CD14-positive monocyte (primary cell): ENCODE results near the gene NDUFA12. TPM values are rescaled to one million over a fixed set of nuclear protein-coding genes. Genes with fewer than 3 reads are reported as not detected.
A peak's percentile ranks its signal among the peaks of the same experiment; 100 is the strongest.
"Not testable (repeated sequence)": the region's sequence is repeated elsewhere in the genome, so short reads cannot be mapped to it uniquely, and the experiment has no call there.

Experiments used
- DNase-seq, 3 donors: peaks; one replicate each; pipeline ENCODE4 v3.0.0-alpha.2; 2011 to 2022
- H2AFZ ChIP-seq: 2 replicates; pipeline ENCODE4 v1.6.0; 2012; ENCODE audit warnings: mild to moderate bottlenecking, low read depth, low read length, inconsistent platforms; ENCODE audit not compliant: insufficient read depth, poor library complexity, severe bottlenecking
- H3K27ac ChIP-seq, 2 donors: 1 replicate in 1 of 2; 2 replicates in 1 of 2; pipeline ENCODE4 v1.5.1; 2012 to 2013; ENCODE audit warnings: low read length in 2 of 2, control low read depth in 1 of 2, inconsistent platforms in 1 of 2, low read depth in 1 of 2, mild to moderate bottlenecking in 1 of 2
- H3K27me3 ChIP-seq, 2 donors: one replicate each; pipeline versions ENCODE4 v1.6.0 to v1.6.1; 2011 to 2013; ENCODE audit warnings: low read length in 2 of 2; ENCODE audit not compliant: control insufficient read depth in 2 of 2, insufficient read depth in 2 of 2
- H3K36me3 ChIP-seq, 2 donors: replicated peaks in 1 of 2; 1 replicate in 1 of 2; 2 replicates in 1 of 2; pipeline versions ENCODE4 v1.5.1 to v1.6.1; 2012 to 2013; ENCODE audit warnings: low read length in 2 of 2, control low read depth in 1 of 2, inconsistent platforms in 1 of 2, mild to moderate bottlenecking in 1 of 2; ENCODE audit not compliant: insufficient read depth in 2 of 2, control insufficient read depth in 1 of 2
- H3K4me1 ChIP-seq, 2 donors: 1 replicate in 1 of 2; 2 replicates in 1 of 2; pipeline versions ENCODE4 v1.5.1 to v1.6.1; 2012 to 2013; ENCODE audit warnings: low read length in 2 of 2, control low read depth in 1 of 2, inconsistent platforms in 1 of 2, mild to moderate bottlenecking in 1 of 2, moderate library complexity in 1 of 2; ENCODE audit not compliant: insufficient read depth in 2 of 2, control insufficient read depth in 1 of 2
- H3K4me2 ChIP-seq: replicated peaks from 2 replicates; pipeline ENCODE3; 2012; ENCODE audit warnings: low read length, moderate library complexity, mild to moderate bottlenecking; ENCODE audit not compliant: poor library complexity, severe bottlenecking; ENCODE audit errors: extremely low read depth
- H3K4me3 ChIP-seq, 3 experiments: fragments of 200-600 bp in 1 of 3; sonication (generic) in 1 of 3; replicated peaks in 1 of 3; 1 replicate in 2 of 3; 2 replicates in 1 of 3; pipeline ENCODE4 v1.5.1; 2011 to 2013; ENCODE audit warnings: low read length in 3 of 3, mild to moderate bottlenecking in 3 of 3, control low read depth in 2 of 3, low read depth in 2 of 3, inconsistent platforms in 1 of 3, moderate library complexity in 1 of 3
- H3K79me2 ChIP-seq: 2 replicates; pipeline ENCODE4 v1.6.0; 2012; ENCODE audit warnings: mild to moderate bottlenecking, control low read depth, inconsistent platforms, low read length, moderate library complexity; ENCODE audit not compliant: insufficient read depth
- H3K9ac ChIP-seq: 2 replicates; pipeline ENCODE4 v1.6.0; 2017; ENCODE audit warnings: low read length, mild to moderate bottlenecking; ENCODE audit not compliant: insufficient read depth, poor library complexity, severe bottlenecking
- H3K9me3 ChIP-seq, 2 donors: replicated peaks in 1 of 2; 1 replicate in 1 of 2; 2 replicates in 1 of 2; pipeline versions ENCODE4 v1.5.1 to v1.6.1; 2012 to 2013; ENCODE audit warnings: low read length in 2 of 2, control low read depth in 1 of 2; ENCODE audit not compliant: control insufficient read depth in 1 of 2, insufficient read depth in 1 of 2
- H4K20me1 ChIP-seq: 2 replicates; pipeline ENCODE4 v1.6.0; 2012; ENCODE audit warnings: mild to moderate bottlenecking, low read length, control low read depth, moderate library complexity; ENCODE audit not compliant: insufficient read depth
- H3K27ac Mint-ChIP-seq, 7 donors: one replicate each; pipeline ENCODE4 v1.8.0; 2020; ENCODE audit warnings: mild to moderate bottlenecking in 7 of 7, mixed read lengths in 7 of 7, moderate library complexity in 6 of 7, inconsistent platforms in 2 of 7
- H3K27me3 Mint-ChIP-seq, 3 donors: one replicate each; pipeline ENCODE4 v1.8.0; 2021 to 2022; ENCODE audit warnings: low read depth in 3 of 3, mild to moderate bottlenecking in 3 of 3, mixed read lengths in 3 of 3, moderate library complexity in 3 of 3, inconsistent platforms in 1 of 3
- H3K36me3 Mint-ChIP-seq, 2 donors: one replicate each; pipeline ENCODE4 v1.8.0; 2020; ENCODE audit warnings: mixed read lengths in 2 of 2, inconsistent platforms in 1 of 2, mild to moderate bottlenecking in 1 of 2
- H3K4me1 Mint-ChIP-seq: one replicate; pipeline ENCODE4 v1.8.0; 2020; ENCODE audit warnings: mild to moderate bottlenecking, mixed read lengths
- H3K4me3 Mint-ChIP-seq, 2 donors: one replicate each; pipeline ENCODE4 v1.8.0; 2020; ENCODE audit warnings: mild to moderate bottlenecking in 2 of 2, mixed read lengths in 2 of 2, moderate library complexity in 1 of 2
- H3K9me3 Mint-ChIP-seq, 7 donors: one replicate each; pipeline ENCODE4 v1.8.0; 2020 to 2022; ENCODE audit warnings: mixed read lengths in 7 of 7, mild to moderate bottlenecking in 6 of 7, moderate library complexity in 6 of 7, inconsistent platforms in 2 of 7
- WGBS: methylation state at CpG from one replicate; pipeline ENCODE4 v1.1.5; 2013; ENCODE audit warnings: missing lambda C conversion rate; ENCODE audit not compliant: insufficient coverage; 5-methylcytosine and 5-hydroxymethylcytosine counted together
- intact Hi-C, 2 donors: fragments of 100-400 bp; cut with micrococcal nuclease; formaldehyde crosslinking; loops; one replicate each; pipeline versions ENCODE4 v1.15.0 to v1.15.1; 2023
- polyA plus RNA-seq, 3 donors: library from polyadenylated mRNA; depleted of rRNA in 1 of 3; unstranded in 2 of 3; stranded (reverse) in 1 of 3; fragments of 300-500 nt in 2 of 3; fragments of >200 nt in 1 of 3; fragmentation: Illumina TruSeq in 2 of 3; gene quantifications; 1 replicate in 2 of 3; 2 replicates in 1 of 3; pipeline ENCODE4 v1.2.3, GENCODE V29; 2012 to 2021
- TF ChIP-seq, protein P1 (sequence below): fragments of 200-600 bp; IDR thresholded peaks from one replicate; pipeline ENCODE4 v1.8.0; 2022; ENCODE audit warnings: antibody characterized with exemption, mild to moderate bottlenecking

Gene NDUFA12
- polyA plus RNA-seq, 3 donors: 105 to 302 (median 286) TPM

DNA sequence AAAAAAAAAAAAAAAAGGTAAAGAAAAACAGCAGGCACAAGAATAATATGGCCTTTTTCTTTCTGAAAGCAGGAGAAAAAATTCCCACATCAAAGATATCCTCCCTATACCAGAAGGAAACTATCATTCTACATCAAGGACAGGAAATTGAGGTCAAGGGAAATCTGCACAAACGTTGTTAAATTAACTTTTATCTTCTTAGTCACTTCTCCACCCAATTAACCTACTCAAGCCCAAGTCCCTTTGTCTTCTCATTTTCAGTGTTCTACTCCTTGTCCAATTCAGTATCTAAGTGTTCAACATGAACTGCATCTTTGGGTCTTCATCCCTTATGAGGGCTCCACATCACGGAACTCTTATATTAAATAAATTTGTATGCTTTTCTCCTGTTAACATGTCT, 15.7 kb downstream of the NDUFA12 start:
- DNase-seq: no peak
- no peaks in the 10 kb centered on the region for H3K9me3 ChIP-seq
- H3K4me2 ChIP-seq: no peak overlapping the region
- no peak overlapping the region for H3K9ac ChIP-seq
- Mint-ChIP-seq H3K27ac (peak overlapping the region in 1 of 7 donors; percentile 56), H3K9me3 (no peaks in the 10 kb centered on the region), H3K27me3 (no peaks in the 10 kb centered on the region), H3K36me3 (peaks cover 53 to 73% of the 10 kb centered on the region in 2 donors), H3K4me1 (peaks cover 7% of the 10 kb centered on the region), H3K4me3 (no peak overlapping the region)
- no peaks in the 10 kb centered on the region for H3K4me1 ChIP-seq
- peaks cover 28% of the 10 kb centered on the region for H4K20me1 ChIP-seq
- intact Hi-C loops: no loop called here
- no peak overlapping the region for H3K27ac ChIP-seq
- H3K27me3 ChIP-seq: no peaks in the 10 kb centered on the region
- WGBS: 10% methylated on average over 1 of the region's 2 CpGs
- H3K36me3 ChIP-seq: peaks cover 22 to 71% of the 10 kb centered on the region in 2 donors
- H2AFZ ChIP-seq: no peak overlapping the region
- TF ChIP-seq, protein P1, sequence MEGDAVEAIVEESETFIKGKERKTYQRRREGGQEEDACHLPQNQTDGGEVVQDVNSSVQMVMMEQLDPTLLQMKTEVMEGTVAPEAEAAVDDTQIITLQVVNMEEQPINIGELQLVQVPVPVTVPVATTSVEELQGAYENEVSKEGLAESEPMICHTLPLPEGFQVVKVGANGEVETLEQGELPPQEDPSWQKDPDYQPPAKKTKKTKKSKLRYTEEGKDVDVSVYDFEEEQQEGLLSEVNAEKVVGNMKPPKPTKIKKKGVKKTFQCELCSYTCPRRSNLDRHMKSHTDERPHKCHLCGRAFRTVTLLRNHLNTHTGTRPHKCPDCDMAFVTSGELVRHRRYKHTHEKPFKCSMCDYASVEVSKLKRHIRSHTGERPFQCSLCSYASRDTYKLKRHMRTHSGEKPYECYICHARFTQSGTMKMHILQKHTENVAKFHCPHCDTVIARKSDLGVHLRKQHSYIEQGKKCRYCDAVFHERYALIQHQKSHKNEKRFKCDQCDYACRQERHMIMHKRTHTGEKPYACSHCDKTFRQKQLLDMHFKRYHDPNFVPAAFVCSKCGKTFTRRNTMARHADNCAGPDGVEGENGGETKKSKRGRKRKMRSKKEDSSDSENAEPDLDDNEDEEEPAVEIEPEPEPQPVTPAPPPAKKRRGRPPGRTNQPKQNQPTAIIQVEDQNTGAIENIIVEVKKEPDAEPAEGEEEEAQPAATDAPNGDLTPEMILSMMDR: no peak
- peaks cover 30% of the 10 kb centered on the region for H3K79me2 ChIP-seq
- no peak overlapping the region for H3K4me3 ChIP-seq

DNA sequence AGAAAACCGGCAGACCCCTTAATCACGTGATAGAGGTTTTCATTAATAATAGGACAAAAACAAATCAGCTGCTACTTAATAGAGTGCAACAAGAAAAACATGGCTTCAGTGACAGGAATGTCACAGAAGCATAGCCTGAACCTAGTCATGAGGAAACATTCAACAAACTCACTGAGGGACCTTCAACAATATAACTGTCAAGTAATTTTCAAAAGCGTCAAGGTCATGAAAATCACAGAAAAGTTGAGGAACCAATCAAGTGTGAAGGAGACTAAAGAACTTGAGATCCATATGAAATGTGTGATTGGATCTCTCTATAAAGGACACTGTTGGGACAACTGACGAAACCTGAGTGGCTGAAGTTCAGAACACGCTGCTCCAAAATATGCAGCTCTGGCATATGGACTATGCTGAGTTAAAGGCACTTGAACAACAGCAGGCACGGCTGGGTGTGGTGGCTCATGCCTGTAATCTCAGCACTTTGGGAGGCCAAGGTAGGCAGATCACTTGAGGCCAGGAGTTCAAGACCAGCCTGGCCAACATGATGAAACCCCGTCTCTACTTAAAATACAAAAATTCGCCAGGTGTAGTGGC, 16.3 kb downstream of the NDUFA12 start:
- H3K79me2 ChIP-seq: peaks cover 30% of the 10 kb centered on the region
- H3K4me1 ChIP-seq: no peaks in the 10 kb centered on the region
- 100% methylated on average over 3 of the region's 8 CpGs for WGBS

DNA sequence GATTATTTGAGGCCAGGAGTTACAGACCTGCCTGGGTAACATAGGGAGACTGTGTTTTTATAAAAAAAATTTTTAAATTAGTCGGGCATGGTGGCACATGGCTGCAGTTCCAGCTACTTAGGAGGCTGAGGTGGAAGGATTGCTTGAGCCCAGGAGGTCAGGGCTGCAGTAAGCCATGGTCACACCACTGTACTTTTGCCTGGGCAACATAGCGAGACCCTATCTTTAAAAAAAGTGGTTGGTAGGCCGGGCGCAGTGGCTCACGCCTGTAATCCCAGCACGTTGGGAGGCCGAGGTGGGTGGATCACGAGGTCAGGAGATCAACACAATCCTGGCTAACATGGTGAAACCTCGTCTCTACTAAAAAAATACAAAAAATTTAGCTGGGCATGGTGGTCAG, 18.4 kb downstream of the NDUFA12 start:
- H3K4me3 ChIP-seq, H3K27ac Mint-ChIP-seq, DNase-seq, H3K9ac ChIP-seq, H3K27me3 Mint-ChIP-seq, H3K9me3 ChIP-seq, H2AFZ ChIP-seq, H3K4me2 ChIP-seq, H3K4me1 Mint-ChIP-seq, H3K9me3 Mint-ChIP-seq, H3K27ac ChIP-seq, H3K4me1 ChIP-seq, H3K4me3 Mint-ChIP-seq, H3K27me3 ChIP-seq, intact Hi-C loops: not testable (repeated sequence)
- H3K36me3 ChIP-seq: peaks cover 16 to 72% of the 10 kb centered on the region in 2 donors
- peaks cover 46 to 62% of the 10 kb centered on the region in 2 donors for H3K36me3 Mint-ChIP-seq
- H4K20me1 ChIP-seq: peaks cover 21% of the 10 kb centered on the region
- H3K79me2 ChIP-seq: peaks cover 23% of the 10 kb centered on the region
- WGBS: 86% methylated on average over 9 of the region's 9 CpGs

More for the DNA sequence above, 16.3 kb downstream of the NDUFA12 start:
- H3K27ac Mint-ChIP-seq: peak overlapping the region in 3 of 7 donors; percentile 10 to 56 (median 33)
- no peaks in the 10 kb centered on the region for H3K9me3 ChIP-seq
- H4K20me1 ChIP-seq: peaks cover 28% of the 10 kb centered on the region
- no peak overlapping the region for H3K4me3 ChIP-seq
- no peak overlapping the region for H2AFZ ChIP-seq
- H3K4me3 Mint-ChIP-seq: no peak overlapping the region
- no peaks in the 10 kb centered on the region for H3K27me3 ChIP-seq
- peaks cover 21 to 69% of the 10 kb centered on the region in 2 donors for H3K36me3 ChIP-seq
- no peak overlapping the region for H3K9ac ChIP-seq
- peaks cover 7% of the 10 kb centered on the region for H3K4me1 Mint-ChIP-seq
- H3K27ac ChIP-seq: no peak overlapping the region
- DNase-seq: no peak
- H3K4me2 ChIP-seq: no peak overlapping the region
- H3K36me3 Mint-ChIP-seq: peaks cover 51 to 75% of the 10 kb centered on the region in 2 donors
- H3K27me3 Mint-ChIP-seq: no peaks in the 10 kb centered on the region
- intact Hi-C loops: no loop called here
- H3K9me3 Mint-ChIP-seq: no peaks in the 10 kb centered on the region
- TF ChIP-seq, protein P1: no peak
